ENCODE measurements around the gene SPTBN1.

The SPTBN1 gene

DNA sequence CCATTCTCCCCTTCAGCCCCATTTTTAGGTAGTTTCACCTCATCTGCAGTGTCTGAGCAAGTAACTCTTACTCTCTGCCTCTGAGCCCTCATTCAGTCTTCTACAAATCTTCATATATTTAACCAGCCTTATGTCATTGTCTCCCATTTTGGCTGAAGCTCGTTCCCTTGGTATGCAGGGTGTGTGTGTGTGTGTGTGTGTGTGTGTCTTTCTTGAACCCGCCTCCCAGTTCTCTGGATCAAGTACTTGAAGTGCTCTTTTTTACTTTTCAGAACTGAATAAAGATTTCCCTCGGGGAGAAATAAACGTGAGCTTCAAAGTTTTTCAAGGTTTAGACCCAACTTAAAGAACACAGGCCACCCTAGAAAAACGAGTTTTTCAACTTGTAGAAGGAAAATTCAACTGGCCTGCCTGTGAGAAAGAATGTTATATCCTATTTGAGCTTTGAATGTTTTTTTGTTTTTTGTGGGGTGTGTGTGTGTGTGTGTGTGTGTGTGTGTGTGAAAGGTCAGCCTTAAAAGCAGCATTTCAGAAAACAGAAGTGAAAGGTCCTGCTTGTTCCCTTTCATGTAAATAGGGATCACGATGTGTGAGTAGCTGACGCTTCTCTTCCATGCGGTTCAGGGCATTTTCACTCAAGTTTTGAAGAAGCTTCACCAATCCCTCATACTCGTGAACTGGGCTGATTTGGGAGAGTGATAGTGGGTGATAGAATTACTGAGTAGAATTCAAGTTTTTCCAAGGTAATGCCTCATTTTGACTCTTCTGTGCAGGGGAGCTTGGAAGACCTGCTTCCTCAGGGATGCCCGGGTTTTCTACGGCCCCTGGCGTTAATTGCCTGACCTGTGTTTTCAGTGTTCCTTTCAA lies 216.7 kb downstream of the SPTBN1 start:
- H3K4me3 ChIP-seq (ENCODE audit: low read depth, low read length, poor library complexity, severe bottlenecking), result peak overlapping the region; percentile 26
- TF ChIP-seq EZH2 (IDR thresholded peaks at IDR 0.05; ENCODE audit: borderline replicate concordance, low read length), result no peak
- TF ChIP-seq, protein P1, sequence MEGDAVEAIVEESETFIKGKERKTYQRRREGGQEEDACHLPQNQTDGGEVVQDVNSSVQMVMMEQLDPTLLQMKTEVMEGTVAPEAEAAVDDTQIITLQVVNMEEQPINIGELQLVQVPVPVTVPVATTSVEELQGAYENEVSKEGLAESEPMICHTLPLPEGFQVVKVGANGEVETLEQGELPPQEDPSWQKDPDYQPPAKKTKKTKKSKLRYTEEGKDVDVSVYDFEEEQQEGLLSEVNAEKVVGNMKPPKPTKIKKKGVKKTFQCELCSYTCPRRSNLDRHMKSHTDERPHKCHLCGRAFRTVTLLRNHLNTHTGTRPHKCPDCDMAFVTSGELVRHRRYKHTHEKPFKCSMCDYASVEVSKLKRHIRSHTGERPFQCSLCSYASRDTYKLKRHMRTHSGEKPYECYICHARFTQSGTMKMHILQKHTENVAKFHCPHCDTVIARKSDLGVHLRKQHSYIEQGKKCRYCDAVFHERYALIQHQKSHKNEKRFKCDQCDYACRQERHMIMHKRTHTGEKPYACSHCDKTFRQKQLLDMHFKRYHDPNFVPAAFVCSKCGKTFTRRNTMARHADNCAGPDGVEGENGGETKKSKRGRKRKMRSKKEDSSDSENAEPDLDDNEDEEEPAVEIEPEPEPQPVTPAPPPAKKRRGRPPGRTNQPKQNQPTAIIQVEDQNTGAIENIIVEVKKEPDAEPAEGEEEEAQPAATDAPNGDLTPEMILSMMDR (IDR thresholded peaks at IDR 0.05; ENCODE audit: low read length), result no peak
- H3K27me3 ChIP-seq (ENCODE audit: insufficient read depth, low read length), result no peaks in the 10 kb centered on the region
- no peaks in the 10 kb centered on the region for H3F3A ChIP-seq (ENCODE audit: insufficient read depth, low read length)
- H3K4me1 ChIP-seq (ENCODE audit: insufficient read depth, low read length, severe bottlenecking), result peaks cover 27% of the 10 kb centered on the region
- H3K9ac ChIP-seq (ENCODE audit: low read length), result peak overlapping the region; percentile 38; the same call in 1 of the 2 replicates
- no peaks in the 10 kb centered on the region for H3K9me3 ChIP-seq (ENCODE audit: low read length)
- H3K36me3 ChIP-seq (ENCODE audit: insufficient read depth, low read length), result peaks cover 11% of the 10 kb centered on the region; the same call in 1 of the 2 replicates
- peak overlapping the region; percentile 44 for H3K27ac ChIP-seq (ENCODE audit: low read depth, low read length, poor library complexity, severe bottlenecking)
- peak overlapping the region; percentile 30; the same call in 1 of the 2 replicates for H2AFZ ChIP-seq (ENCODE audit: low read length)
- H4K20me1 ChIP-seq (ENCODE audit: insufficient read depth, low read length), result no peaks in the 10 kb centered on the region
- H3K4me2 ChIP-seq (ENCODE audit: low read length), result peak overlapping the region; percentile 59
- no peaks in the 10 kb centered on the region for H3K9me2 ChIP-seq (ENCODE audit: low read depth, low read length)
- H3K79me2 ChIP-seq (ENCODE audit: insufficient read depth, low read length), result no peaks in the 10 kb centered on the region

DNA sequence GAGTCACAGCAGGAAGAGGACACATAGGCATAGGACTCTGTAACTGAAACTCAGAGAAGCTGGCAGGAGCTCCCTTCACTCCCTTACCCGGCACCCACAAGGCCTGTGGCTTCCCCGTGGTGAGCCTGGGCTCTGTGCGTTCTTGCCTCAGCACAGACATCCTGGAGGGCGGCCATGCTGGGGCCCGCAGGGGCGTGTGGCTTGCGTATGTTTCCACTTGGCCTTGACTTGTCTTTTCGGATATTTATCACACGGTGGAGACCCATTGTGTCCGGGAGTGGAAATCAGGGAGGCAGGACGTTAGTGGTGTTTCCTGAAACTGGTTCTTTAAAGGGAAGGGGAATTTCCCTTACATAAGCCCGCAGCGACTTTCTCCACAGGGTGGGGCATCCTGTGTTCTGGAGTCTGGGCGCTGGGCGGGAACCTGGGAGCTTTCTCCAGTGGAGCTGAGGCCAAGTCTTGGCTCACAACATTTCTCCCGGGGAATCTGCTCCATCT lies 217.4 kb downstream of the SPTBN1 start:
- H2AFZ ChIP-seq (ENCODE audit: low read length), result peak overlapping the region; percentile 30; the same call in 1 of the 2 replicates

DNA sequence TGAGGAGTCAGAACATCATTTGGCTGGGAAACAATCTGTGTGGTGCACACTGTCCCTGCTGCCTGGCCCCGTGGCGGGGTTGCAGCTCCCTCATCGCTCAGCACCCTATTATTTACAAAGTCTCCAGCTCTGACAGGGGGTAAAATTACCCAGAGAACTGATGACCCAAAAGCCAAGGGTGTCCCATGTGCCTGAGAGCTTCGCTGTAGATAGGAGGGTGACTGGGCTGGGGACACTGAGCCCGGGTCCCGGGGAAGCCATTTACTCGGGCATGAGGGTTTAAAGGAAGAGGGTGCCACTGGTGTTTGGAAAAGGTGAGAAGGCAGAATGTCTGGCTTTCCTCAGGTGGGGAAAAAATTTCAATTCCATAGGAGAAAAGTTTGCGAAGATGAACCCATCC lies 219.2 kb downstream of the SPTBN1 start:
- Histone ChIP-seq H3K27me3 (ENCODE audit: insufficient read depth, low read length) (no peaks in the 10 kb centered on the region), H3F3A (ENCODE audit: insufficient read depth, low read length) (no peaks in the 10 kb centered on the region), H3K4me1 (ENCODE audit: insufficient read depth, low read length, severe bottlenecking) (peaks cover 41% of the 10 kb centered on the region), H3K9ac (ENCODE audit: low read length) (no peak overlapping the region), H3K27ac (ENCODE audit: low read depth, low read length, poor library complexity, severe bottlenecking) (no peak overlapping the region), H3K79me2 (ENCODE audit: insufficient read depth, low read length) (no peaks in the 10 kb centered on the region), H3K9me3 (ENCODE audit: low read length) (no peaks in the 10 kb centered on the region), H4K20me1 (ENCODE audit: insufficient read depth, low read length) (no peaks in the 10 kb centered on the region), H2AFZ (ENCODE audit: low read length) (no peak overlapping the region), H3K4me2 (ENCODE audit: low read length) (no peak overlapping the region), H3K4me3 (ENCODE audit: low read depth, low read length, poor library complexity, severe bottlenecking) (no peak overlapping the region), H3K9me2 (ENCODE audit: low read depth, low read length) (no peaks in the 10 kb centered on the region), H3K36me3 (ENCODE audit: insufficient read depth, low read length) (no peaks in the 10 kb centered on the region)
- TF ChIP-seq, protein P1 (IDR thresholded peaks at IDR 0.05; ENCODE audit: low read length), result no peak
- TF ChIP-seq EZH2 (IDR thresholded peaks at IDR 0.05; ENCODE audit: borderline replicate concordance, low read length), result no peak

More for the DNA sequence above, 217.4 kb downstream of the SPTBN1 start:
- no peaks in the 10 kb centered on the region for H3K9me2 ChIP-seq (ENCODE audit: low read depth, low read length)
- no peaks in the 10 kb centered on the region for H4K20me1 ChIP-seq (ENCODE audit: insufficient read depth, low read length)
- TF ChIP-seq, protein P1 (IDR thresholded peaks at IDR 0.05; ENCODE audit: low read length), result no peak
- TF ChIP-seq EZH2 (IDR thresholded peaks at IDR 0.05; ENCODE audit: borderline replicate concordance, low read length), result no peak
- H3K4me3 ChIP-seq (ENCODE audit: low read depth, low read length, poor library complexity, severe bottlenecking), result peak overlapping the region; percentile 26
- H3K4me2 ChIP-seq (ENCODE audit: low read length), result peak overlapping the region; percentile 59
- no peaks in the 10 kb centered on the region for H3K79me2 ChIP-seq (ENCODE audit: insufficient read depth, low read length)
- H3K9me3 ChIP-seq (ENCODE audit: low read length), result no peaks in the 10 kb centered on the region
- H3F3A ChIP-seq (ENCODE audit: insufficient read depth, low read length), result no peaks in the 10 kb centered on the region
- peaks cover 4% of the 10 kb centered on the region; the same call in 1 of the 2 replicates for H3K36me3 ChIP-seq (ENCODE audit: insufficient read depth, low read length)
- H3K9ac ChIP-seq (ENCODE audit: low read length), result peak overlapping the region; percentile 38; the same call in 1 of the 2 replicates
- no peaks in the 10 kb centered on the region for H3K27me3 ChIP-seq (ENCODE audit: insufficient read depth, low read length)
- peaks cover 35% of the 10 kb centered on the region for H3K4me1 ChIP-seq (ENCODE audit: insufficient read depth, low read length, severe bottlenecking)
- H3K27ac ChIP-seq (ENCODE audit: low read depth, low read length, poor library complexity, severe bottlenecking), result peak overlapping the region; percentile 44

Data from OCI-LY1 (cell line).